GM12878 (cell line): ENCODE data around the gene BAG3.

Experiments used
- BMI1 ChIP-seq: fragments of 450-650 bp; IDR thresholded peaks from 2 replicates; pipeline ENCODE4 v1.6.1; 2016; ENCODE audit warnings: mild to moderate bottlenecking, moderate library complexity, borderline replicate concordance
- CBX5 ChIP-seq: sonication (generic); IDR thresholded peaks from 2 replicates; pipeline ENCODE4 v1.6.1; 2016; ENCODE audit warnings: low read depth, moderate library complexity, mild to moderate bottlenecking, inconsistent platforms
- CEBPB ChIP-seq, 2 experiments: fragments of 150-350 bp in 1 of 2; IDR thresholded peaks; 2 replicates each; pipeline ENCODE4 v1.6.1; 2012 to 2014; ENCODE audit warnings: low read depth in 2 of 2, low read length in 2 of 2, borderline replicate concordance in 1 of 2, inconsistent platforms in 1 of 2
- CHD1 ChIP-seq: IDR thresholded peaks from 2 replicates; pipeline ENCODE4 v1.6.1; 2012; ENCODE audit warnings: low read depth, low read length, improper control_type of control experiment
- NFXL1 ChIP-seq: fragments of 450-650 bp; IDR thresholded peaks from 2 replicates; pipeline ENCODE4 v1.6.1; 2017; ENCODE audit warnings: antibody characterized with exemption, mild to moderate bottlenecking, borderline replicate concordance
- POLR2A ChIP-seq: IDR thresholded peaks from 2 replicates; pipeline ENCODE4 v1.6.1; 2011; ENCODE audit warnings: low read depth, mild to moderate bottlenecking, low read length
- STAT1 ChIP-seq: fragments of 450-650 bp; conservative IDR thresholded peaks from 2 replicates; pipeline ENCODE4 v1.6.1; 2014; ENCODE audit warnings: antibody characterized with exemption, mild to moderate bottlenecking
- ZNF274 ChIP-seq: IDR thresholded peaks from one replicate; pipeline ENCODE4 v1.8.0; 2011; ENCODE audit not compliant: insufficient read length, insufficient read depth
- TF ChIP-seq, protein P1 (sequence below), 3 experiments: IDR thresholded peaks in 2 of 3; conservative IDR thresholded peaks in 1 of 3; 2 replicates each; pipeline ENCODE4 v1.5.1; 2011; ENCODE audit warnings: low read depth in 3 of 3, low read length in 3 of 3, mild to moderate bottlenecking in 3 of 3, control low read depth in 2 of 3, moderate library complexity in 2 of 3, inconsistent platforms in 1 of 3, mixed read lengths in 1 of 3; ENCODE audit not compliant: control insufficient read depth in 2 of 3, insufficient read depth in 1 of 3; ENCODE audit errors: extremely low read depth in 1 of 3

- no peak for TF ChIP-seq BMI1
- TF ChIP-seq STAT1, result no peak
- TF ChIP-seq CHD1, result no peak
- no peak for TF ChIP-seq CBX5
- TF ChIP-seq ZNF274, result no peak
- TF ChIP-seq POLR2A, result no peak
- no peak for TF ChIP-seq CEBPB (IDR thresholded peaks at IDR 0.05; ENCODE audit: borderline replicate concordance in 1 of 2, low read depth in 2 of 2, low read length in 2 of 2)
- TF ChIP-seq NFXL1, result no peak
- TF ChIP-seq, protein P1, sequence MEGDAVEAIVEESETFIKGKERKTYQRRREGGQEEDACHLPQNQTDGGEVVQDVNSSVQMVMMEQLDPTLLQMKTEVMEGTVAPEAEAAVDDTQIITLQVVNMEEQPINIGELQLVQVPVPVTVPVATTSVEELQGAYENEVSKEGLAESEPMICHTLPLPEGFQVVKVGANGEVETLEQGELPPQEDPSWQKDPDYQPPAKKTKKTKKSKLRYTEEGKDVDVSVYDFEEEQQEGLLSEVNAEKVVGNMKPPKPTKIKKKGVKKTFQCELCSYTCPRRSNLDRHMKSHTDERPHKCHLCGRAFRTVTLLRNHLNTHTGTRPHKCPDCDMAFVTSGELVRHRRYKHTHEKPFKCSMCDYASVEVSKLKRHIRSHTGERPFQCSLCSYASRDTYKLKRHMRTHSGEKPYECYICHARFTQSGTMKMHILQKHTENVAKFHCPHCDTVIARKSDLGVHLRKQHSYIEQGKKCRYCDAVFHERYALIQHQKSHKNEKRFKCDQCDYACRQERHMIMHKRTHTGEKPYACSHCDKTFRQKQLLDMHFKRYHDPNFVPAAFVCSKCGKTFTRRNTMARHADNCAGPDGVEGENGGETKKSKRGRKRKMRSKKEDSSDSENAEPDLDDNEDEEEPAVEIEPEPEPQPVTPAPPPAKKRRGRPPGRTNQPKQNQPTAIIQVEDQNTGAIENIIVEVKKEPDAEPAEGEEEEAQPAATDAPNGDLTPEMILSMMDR (IDR thresholded peaks at IDR 0.05 in 2 of 3, conservative IDR thresholded peaks at IDR 0.05 in 1 of 3; ENCODE audit: control insufficient read depth in 2 of 3, extremely low read depth in 1 of 3, insufficient read depth in 1 of 3, low read depth in 3 of 3, low read length in 3 of 3), result no peak
Measured at GRCh38 chr10:119726676-119727261, 75.6 kb downstream of the BAG3 start.
